ENCODE results near the gene ATG13. TPM values are rescaled to one million over a fixed set of nuclear protein-coding genes. Genes with fewer than 3 reads are reported as not detected.

Gene ATG13
- total and polyA plus RNA-seq, 2 of the 4 experiments (the other 2 are of a cell fraction), result 43.0 to 49.7 TPM

DNA sequence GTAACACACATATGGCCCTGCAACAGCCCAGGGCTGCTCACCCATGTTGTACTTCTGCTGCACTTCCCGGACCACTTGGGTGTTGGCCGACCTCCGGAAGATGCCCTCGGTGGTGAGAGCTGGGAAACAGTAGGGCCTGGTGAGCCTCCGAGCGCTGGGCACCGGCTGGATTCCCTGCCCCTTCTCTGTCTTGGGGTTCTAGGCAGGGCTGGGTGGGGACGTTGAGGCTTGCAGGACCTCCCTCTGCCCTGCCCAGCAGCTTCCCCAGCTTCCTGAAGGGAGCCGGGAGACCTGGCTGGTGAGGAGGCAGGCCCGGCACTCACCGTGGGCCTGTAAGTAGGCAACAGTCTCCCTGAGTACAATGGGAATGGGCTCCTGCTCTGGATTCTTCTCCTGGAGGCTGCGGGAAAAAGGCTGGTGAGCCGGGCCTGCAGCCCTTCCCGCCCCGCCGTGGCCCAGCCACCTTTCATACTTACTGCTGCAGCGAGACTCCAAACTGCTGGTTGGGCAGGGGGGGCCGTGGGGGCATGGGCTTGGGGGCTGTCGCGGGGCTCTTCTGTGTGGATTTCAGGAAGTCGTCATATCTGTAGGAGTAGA is 62.9 kb downstream of the ATG13 start:
- peaks cover 3 to 24% of the 10 kb centered on the region in 2 experiments; a peak in 3 of 4 replicates for H3K79me1 ChIP-seq (ENCODE audit: low read depth in 1 of 2, low read length in 2 of 2)
- H3K18ac ChIP-seq (ENCODE audit: low read depth, low read length), result no peak overlapping the region
- H2AK5ac ChIP-seq (ENCODE audit: low read depth, low read length), result no peak overlapping the region
- H3K9me3 ChIP-seq (ENCODE audit: control insufficient read depth, insufficient read depth, low read length), result no peaks in the 10 kb centered on the region
- no peak overlapping the region for H2AFZ ChIP-seq (replicated peaks; ENCODE audit: low read length, poor library complexity)
- H2BK120ac ChIP-seq (ENCODE audit: low read depth, low read length), result no peak overlapping the region
- no peak overlapping the region for H3K4me2 ChIP-seq (ENCODE audit: low read depth, low read length)
- no peak overlapping the region for H3K4ac ChIP-seq (ENCODE audit: low read depth, low read length)
- peaks cover 8% of the 10 kb centered on the region; the same call in 1 of the 2 replicates for H4K20me1 ChIP-seq (ENCODE audit: insufficient read depth, low read length)
- no TSS peak for BruUV-seq (replicated peaks)
- no peak overlapping the region for H4K5ac ChIP-seq (ENCODE audit: low read depth, low read length)
- H2BK5ac ChIP-seq (ENCODE audit: low read depth, low read length, poor library complexity, severe bottlenecking), result no peak overlapping the region
- H4K91ac ChIP-seq (ENCODE audit: insufficient read depth, low read depth, low read length), result no peak overlapping the region
- no peak overlapping the region for H3K4me3 ChIP-seq (ENCODE audit: insufficient read depth, low read depth, low read length)
- no peak overlapping the region for H4K8ac ChIP-seq (ENCODE audit: low read depth in 2 of 2, low read length in 2 of 2)
- H2BK15ac ChIP-seq (ENCODE audit: low read depth, low read length), result no peak overlapping the region
- no peak overlapping the region for H2BK20ac ChIP-seq (ENCODE audit: low read depth, low read length)
- TF ChIP-seq POLR2A (IDR thresholded peaks at IDR 0.05; ENCODE audit: low read depth, low read length) (no peak), NFE2L2 (IDR thresholded peaks at IDR 0.05; ENCODE audit: low read depth, low read length) (no peak)
- TF ChIP-seq, protein P1, sequence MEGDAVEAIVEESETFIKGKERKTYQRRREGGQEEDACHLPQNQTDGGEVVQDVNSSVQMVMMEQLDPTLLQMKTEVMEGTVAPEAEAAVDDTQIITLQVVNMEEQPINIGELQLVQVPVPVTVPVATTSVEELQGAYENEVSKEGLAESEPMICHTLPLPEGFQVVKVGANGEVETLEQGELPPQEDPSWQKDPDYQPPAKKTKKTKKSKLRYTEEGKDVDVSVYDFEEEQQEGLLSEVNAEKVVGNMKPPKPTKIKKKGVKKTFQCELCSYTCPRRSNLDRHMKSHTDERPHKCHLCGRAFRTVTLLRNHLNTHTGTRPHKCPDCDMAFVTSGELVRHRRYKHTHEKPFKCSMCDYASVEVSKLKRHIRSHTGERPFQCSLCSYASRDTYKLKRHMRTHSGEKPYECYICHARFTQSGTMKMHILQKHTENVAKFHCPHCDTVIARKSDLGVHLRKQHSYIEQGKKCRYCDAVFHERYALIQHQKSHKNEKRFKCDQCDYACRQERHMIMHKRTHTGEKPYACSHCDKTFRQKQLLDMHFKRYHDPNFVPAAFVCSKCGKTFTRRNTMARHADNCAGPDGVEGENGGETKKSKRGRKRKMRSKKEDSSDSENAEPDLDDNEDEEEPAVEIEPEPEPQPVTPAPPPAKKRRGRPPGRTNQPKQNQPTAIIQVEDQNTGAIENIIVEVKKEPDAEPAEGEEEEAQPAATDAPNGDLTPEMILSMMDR (conservative IDR thresholded peaks at IDR 0.05; ENCODE audit: low read depth, low read length), result no peak
- TF ChIP-seq, protein P2, sequence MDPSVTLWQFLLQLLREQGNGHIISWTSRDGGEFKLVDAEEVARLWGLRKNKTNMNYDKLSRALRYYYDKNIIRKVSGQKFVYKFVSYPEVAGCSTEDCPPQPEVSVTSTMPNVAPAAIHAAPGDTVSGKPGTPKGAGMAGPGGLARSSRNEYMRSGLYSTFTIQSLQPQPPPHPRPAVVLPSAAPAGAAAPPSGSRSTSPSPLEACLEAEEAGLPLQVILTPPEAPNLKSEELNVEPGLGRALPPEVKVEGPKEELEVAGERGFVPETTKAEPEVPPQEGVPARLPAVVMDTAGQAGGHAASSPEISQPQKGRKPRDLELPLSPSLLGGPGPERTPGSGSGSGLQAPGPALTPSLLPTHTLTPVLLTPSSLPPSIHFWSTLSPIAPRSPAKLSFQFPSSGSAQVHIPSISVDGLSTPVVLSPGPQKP (IDR thresholded peaks at IDR 0.05; ENCODE audit: borderline replicate concordance, low read depth, low read length), result no peak
- H3K9me1 ChIP-seq (ENCODE audit: insufficient read depth, low read length), result peaks cover 14% of the 10 kb centered on the region; the same call in 1 of the 2 replicates
- H3K9ac ChIP-seq (ENCODE audit: low read depth, low read length), result no peak overlapping the region
- H3K27ac ChIP-seq (ENCODE audit: insufficient read depth, low read length), result no peak overlapping the region
- H3K36me3 ChIP-seq (ENCODE audit: control insufficient read depth, insufficient read depth, low read length), result peaks cover 58% of the 10 kb centered on the region
- 89% methylated on average over 5 of the region's 21 CpGs; no CpG with 5 or more reads in 1 of the 2 experiments for WGBS, 2 experiments (ENCODE audit: extremely low coverage in 2 of 2, insufficient read length in 1 of 2)
- ChIA-PET POLR2A (ENCODE audit: unreplicated experiment) (no interaction called here), CTCF (no interaction called here)
- H3K4me1 ChIP-seq (ENCODE audit: control insufficient read depth, insufficient read depth, low read length), result peaks cover 9% of the 10 kb centered on the region
- H3K14ac ChIP-seq (replicated peaks; ENCODE audit: low read depth, low read length), result no peak overlapping the region
- intact Hi-C loops (cut with micrococcal nuclease), result loop anchor here (10.0 kb wide), 1 partner anchor 295 kb away; the partner anchor contains the start of gene MDK
- no peak overlapping the region for H2AK9ac ChIP-seq (replicated peaks; ENCODE audit: low read depth, low read length, poor library complexity)
- in situ Hi-C loops (cut with MboI; ENCODE audit: low sequenced_read_pairs), result no loop called here
- no peak for DNase-seq
- no peak overlapping the region for H3K23ac ChIP-seq (ENCODE audit: low read depth, low read length)
- no peak for ATAC-seq (ENCODE audit: low read depth)
- dilution Hi-C loops (cut with HindIII; ENCODE audit: low sequenced_read_pairs, unreplicated experiment), result no loop called here
- no peak overlapping the region for H3K56ac ChIP-seq (ENCODE audit: extremely low read depth, insufficient read depth, low read length)
- H3K27me3 ChIP-seq (ENCODE audit: control insufficient read depth, insufficient read depth, low read length), result no peaks in the 10 kb centered on the region

Measured in IMR-90 (cell line).